Natural killer cell treated with Interleukin-12 subunit alpha and Interleukin-12 subunit beta and Interleukin-15 and Interleukin-18, amount 100 ng/mL, for 72 hours (primary cell): ENCODE measurements around the gene LYRM4. TPM values are rescaled to one million over a fixed set of nuclear protein-coding genes. Genes with fewer than 3 reads are reported as not detected.

Experiments used
- ATAC-seq, 2 donors: fragments of 150-1000 bp; cut with Tn5 transposase in 1 of 2; sonication (Bioruptor Pico), chemical (Tn5 transposase) in 1 of 2; 2 replicates each; pipeline ENCODE4 v1.10.0; 2021
- DNase-seq: peaks from one replicate; pipeline ENCODE4 v3.0.0; 2022; ENCODE audit warnings: low spot score
- H3K27ac Mint-ChIP-seq, 2 donors: 1 replicate in 1 of 2; 2 replicates in 1 of 2; pipeline ENCODE4 v1.8.0; 2022; ENCODE audit warnings: mixed read lengths in 2 of 2, mild to moderate bottlenecking in 1 of 2, moderate library complexity in 1 of 2
- H3K27me3 Mint-ChIP-seq, 2 donors: 1 replicate in 1 of 2; 2 replicates in 1 of 2; pipeline ENCODE4 v1.8.0; 2022; ENCODE audit warnings: mixed read lengths in 2 of 2
- H3K36me3 Mint-ChIP-seq: one replicate; pipeline ENCODE4 v1.8.0; 2022; ENCODE audit warnings: mixed read lengths
- H3K4me1 Mint-ChIP-seq, 2 donors: 1 replicate in 1 of 2; 2 replicates in 1 of 2; pipeline ENCODE4 v1.8.0; 2022; ENCODE audit warnings: low read depth in 2 of 2, mixed read lengths in 2 of 2, mild to moderate bottlenecking in 1 of 2
- H3K4me3 Mint-ChIP-seq: one replicate; pipeline ENCODE4 v1.8.0; 2022; ENCODE audit warnings: mixed read lengths
- H3K9me3 Mint-ChIP-seq: 2 replicates; pipeline ENCODE4 v1.8.0; 2022; ENCODE audit warnings: mixed read lengths
- total RNA-seq, 2 donors: library from RNA; stranded (reverse); gene quantifications; one replicate each; pipeline ENCODE4 v1.2.3, GENCODE V29; 2022

The LYRM4 gene
- total RNA-seq, 2 donors from 2014 or later = 27.7 to 43.0 TPM

DNA sequence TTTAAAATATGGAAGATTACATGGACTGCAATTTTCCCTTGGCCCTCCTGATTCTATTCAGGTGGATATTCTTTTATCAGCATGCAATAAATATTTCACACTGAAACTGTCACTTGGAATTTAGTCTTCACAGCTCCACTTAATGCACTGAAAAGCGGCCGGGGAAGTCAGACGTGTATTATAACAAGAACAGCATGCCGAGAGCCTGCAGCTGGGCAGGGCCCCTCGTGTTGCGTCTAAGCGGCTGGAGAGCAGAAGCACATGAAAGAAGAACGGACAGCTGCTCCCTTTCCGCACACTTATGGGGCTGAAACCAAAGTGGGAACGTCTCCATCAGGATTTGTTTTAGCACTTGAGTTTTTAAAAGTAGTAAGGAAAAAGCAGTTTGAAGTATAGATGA, 57.2 kb downstream of the LYRM4 start:
- peaks cover 5 to 16% of the 10 kb centered on the region in 2 donors for H3K4me1 Mint-ChIP-seq
- ATAC-seq (no peak), DNase-seq (no peak)
- no peaks in the 10 kb centered on the region for H3K9me3 Mint-ChIP-seq
- no peaks in the 10 kb centered on the region for H3K27me3 Mint-ChIP-seq
- H3K36me3 Mint-ChIP-seq = no peaks in the 10 kb centered on the region
- no peak overlapping the region for H3K4me3 Mint-ChIP-seq
- H3K27ac Mint-ChIP-seq = no peak overlapping the region

DNA sequence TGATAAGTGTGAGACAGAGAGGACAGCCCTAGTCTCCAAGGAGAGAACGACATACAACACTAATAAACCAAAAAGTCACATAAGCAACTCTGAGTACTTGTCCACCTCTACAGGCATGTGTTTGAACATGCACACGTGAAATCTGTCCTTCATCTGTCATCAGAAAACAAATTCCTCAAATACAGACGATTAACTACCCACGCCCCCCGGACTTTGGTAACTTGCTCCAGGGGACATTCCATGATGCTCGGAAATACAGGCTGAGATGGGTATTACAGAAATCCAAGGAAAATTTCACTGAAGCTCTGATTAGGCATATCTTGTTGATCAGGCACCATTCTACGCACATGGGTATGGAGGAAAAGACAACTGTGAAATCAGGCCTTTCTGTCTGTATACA, 57.8 kb downstream of the LYRM4 start:
- Mint-ChIP-seq H3K4me3 (no peak overlapping the region), H3K27me3 (no peaks in the 10 kb centered on the region), H3K9me3 (no peaks in the 10 kb centered on the region), H3K4me1 (peaks cover 5 to 16% of the 10 kb centered on the region in 2 donors), H3K27ac (no peak overlapping the region), H3K36me3 (no peaks in the 10 kb centered on the region)
- DNase-seq (no peak), ATAC-seq (no peak)

DNA sequence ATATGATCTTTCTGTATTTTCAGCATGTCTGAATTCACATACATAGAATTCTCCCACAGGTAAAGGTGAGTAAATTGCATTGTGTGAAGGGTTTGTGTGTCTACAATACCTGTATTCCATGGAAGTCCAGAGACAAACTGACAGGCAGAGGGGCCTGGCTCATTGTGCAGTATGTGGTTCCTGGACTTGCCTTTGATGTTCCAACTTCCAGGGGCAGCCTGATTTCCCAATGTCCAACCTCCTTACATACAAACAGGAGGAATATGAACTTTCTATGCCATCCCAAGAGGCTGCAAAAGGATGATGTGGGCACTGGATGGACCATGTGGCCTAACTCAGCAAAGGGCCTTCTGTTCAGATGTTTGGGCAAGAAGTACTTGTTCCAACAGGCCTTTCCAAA, 58.5 kb downstream of the LYRM4 start:
- no peak for ATAC-seq

DNA sequence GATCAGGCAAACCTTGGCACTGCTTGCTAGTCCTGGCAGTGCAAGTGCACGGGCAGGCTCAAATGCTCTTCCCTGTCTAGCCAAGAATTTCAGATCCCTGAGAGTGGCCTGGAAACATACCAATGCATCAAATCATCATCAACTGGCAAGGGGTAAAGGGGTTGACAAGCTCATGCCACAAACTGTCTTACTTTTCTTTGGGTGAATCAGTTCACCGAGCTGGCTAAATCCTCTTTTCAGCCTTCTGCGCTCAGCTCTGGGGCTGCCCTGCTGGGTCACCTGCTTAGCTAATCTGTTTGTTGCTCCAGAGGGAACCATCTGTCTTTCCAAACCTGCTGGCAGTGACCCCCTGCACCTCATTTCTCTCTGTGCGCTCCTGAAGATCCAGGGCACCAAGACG, 59.5 kb downstream of the LYRM4 start:
- H3K27ac Mint-ChIP-seq = no peak overlapping the region
- peaks cover 5 to 16% of the 10 kb centered on the region in 2 donors for H3K4me1 Mint-ChIP-seq
- H3K27me3 Mint-ChIP-seq = no peaks in the 10 kb centered on the region
- no peaks in the 10 kb centered on the region for H3K36me3 Mint-ChIP-seq
- DNase-seq (no peak), ATAC-seq (no peak)
- no peaks in the 10 kb centered on the region for H3K9me3 Mint-ChIP-seq
- no peak overlapping the region for H3K4me3 Mint-ChIP-seq

More for the DNA sequence above, 58.5 kb downstream of the LYRM4 start:
- Mint-ChIP-seq H3K4me3 (no peak overlapping the region), H3K4me1 (peaks cover 5 to 16% of the 10 kb centered on the region in 2 donors), H3K27me3 (no peaks in the 10 kb centered on the region), H3K36me3 (no peaks in the 10 kb centered on the region), H3K9me3 (no peaks in the 10 kb centered on the region), H3K27ac (no peak overlapping the region)
- no peak for DNase-seq

DNA sequence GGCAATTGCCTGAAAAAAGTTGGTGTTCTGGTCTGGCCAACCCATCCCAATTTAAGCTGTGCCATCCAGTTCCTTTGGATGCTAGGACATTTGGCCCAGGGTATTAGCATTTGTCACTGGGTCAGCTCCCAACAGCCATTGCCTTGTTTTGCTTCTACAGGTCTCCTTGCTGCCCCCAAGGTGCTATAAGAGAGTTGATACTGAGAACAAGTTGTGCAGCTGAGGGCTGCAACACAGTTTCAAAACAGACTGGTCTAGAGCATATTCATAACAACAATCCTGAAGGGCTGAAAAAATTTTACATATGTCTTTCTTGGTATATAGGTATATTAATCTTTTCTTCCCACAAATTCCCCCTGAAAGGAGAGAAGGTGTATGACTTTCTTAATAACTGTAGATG, 61.0 kb downstream of the LYRM4 start:
- DNase-seq (no peak), ATAC-seq (peak in 1 of 2 donors; percentile 54)
- Mint-ChIP-seq H3K9me3 (no peaks in the 10 kb centered on the region), H3K36me3 (no peaks in the 10 kb centered on the region), H3K4me3 (no peak overlapping the region), H3K27me3 (no peaks in the 10 kb centered on the region), H3K27ac (peak overlapping the region in 1 of 2 donors; percentile 64), H3K4me1 (peaks cover 8 to 16% of the 10 kb centered on the region in 2 donors)

DNA sequence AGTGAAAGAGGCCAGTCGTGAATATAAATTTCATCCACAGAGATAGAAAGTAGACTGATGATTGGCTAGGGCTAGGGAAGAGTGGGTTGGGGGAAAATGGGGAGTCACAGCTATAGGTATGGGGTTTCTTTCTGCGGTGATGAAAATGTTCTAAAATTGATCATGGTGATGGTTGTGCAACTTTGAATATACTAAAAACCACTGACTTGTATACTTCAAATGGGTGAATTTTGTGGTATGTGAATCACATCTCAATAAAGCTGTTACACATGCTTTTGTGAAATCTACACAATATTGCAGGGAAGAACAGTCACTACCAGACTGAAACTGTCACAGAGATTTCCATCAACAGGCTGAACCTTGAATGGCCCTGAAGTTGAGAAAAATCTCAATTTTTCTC, 61.5 kb downstream of the LYRM4 start:
- peak; percentile 77 to 91 for ATAC-seq
- peak overlapping the region; percentile 40 for H3K4me3 Mint-ChIP-seq
- no peaks in the 10 kb centered on the region for H3K27me3 Mint-ChIP-seq
- H3K4me1 Mint-ChIP-seq = peaks cover 8 to 16% of the 10 kb centered on the region in 2 donors
- no peak for DNase-seq
- peak overlapping the region in 1 of 2 donors; percentile 64 for H3K27ac Mint-ChIP-seq
- no peaks in the 10 kb centered on the region for H3K9me3 Mint-ChIP-seq
- no peaks in the 10 kb centered on the region for H3K36me3 Mint-ChIP-seq

DNA sequence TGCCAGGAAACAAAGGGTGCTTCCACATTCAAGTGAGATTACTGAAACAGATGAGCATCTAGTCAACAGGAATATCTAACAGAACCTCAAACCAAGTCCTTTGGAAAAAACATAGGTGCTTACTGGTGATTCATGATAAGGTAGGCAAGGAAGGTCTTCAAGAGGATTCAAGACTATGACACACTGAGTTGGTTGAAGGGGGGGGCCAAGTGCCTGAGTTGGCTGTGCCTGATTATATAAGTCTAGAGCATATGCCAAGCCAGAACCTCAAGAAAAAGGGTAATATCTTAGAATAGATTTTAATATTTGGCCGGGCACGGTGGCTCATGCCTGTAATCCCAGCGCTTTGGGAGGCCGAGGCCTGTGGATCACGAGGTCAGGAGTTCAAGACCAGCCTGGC, 63.7 kb downstream of the LYRM4 start:
- no peak overlapping the region for H3K27ac Mint-ChIP-seq
- H3K4me3 Mint-ChIP-seq = no peak overlapping the region
- H3K36me3 Mint-ChIP-seq = no peaks in the 10 kb centered on the region
- H3K9me3 Mint-ChIP-seq = no peaks in the 10 kb centered on the region
- DNase-seq (no peak), ATAC-seq (no peak)
- peaks cover 8 to 16% of the 10 kb centered on the region in 2 donors for H3K4me1 Mint-ChIP-seq
- H3K27me3 Mint-ChIP-seq = no peaks in the 10 kb centered on the region

DNA sequence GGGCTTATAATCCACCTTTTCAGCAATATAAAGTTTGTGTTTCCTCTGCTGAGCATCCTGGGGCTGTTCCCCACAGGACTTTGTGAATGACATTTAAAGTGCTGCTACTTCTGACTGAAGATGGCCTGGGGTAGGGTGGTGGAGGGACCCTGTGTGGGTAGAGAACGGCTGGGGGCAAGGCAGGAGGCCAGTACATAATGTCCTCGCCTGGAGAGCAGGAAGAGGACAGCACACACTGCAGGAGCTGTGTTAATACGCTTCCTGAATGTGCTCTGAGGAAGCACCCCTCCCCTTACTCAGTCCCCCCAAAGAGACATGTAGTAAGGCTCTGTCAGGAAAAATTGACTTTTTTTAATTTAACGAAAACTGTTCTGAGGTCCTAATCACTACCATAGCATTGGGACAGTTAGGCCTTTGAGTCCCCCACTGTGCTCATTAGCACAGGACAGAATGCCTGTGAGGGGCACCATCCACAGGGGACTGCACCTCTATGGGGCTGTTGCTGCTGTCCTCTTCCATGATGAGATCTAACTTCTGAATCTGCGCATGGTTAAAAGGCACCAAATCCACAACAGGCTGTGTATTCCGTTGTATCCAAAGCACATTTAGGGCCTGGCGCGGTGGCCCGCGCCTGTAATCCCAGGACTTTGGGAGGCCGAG, 68.5 kb downstream of the LYRM4 start:
- Mint-ChIP-seq H3K27ac (no peak overlapping the region), H3K27me3 (no peaks in the 10 kb centered on the region), H3K36me3 (no peaks in the 10 kb centered on the region), H3K9me3 (no peaks in the 10 kb centered on the region), H3K4me3 (no peak overlapping the region), H3K4me1 (peaks cover 0 to 3% of the 10 kb centered on the region in 2 donors)
- ATAC-seq (no peak), DNase-seq (no peak)

DNA sequence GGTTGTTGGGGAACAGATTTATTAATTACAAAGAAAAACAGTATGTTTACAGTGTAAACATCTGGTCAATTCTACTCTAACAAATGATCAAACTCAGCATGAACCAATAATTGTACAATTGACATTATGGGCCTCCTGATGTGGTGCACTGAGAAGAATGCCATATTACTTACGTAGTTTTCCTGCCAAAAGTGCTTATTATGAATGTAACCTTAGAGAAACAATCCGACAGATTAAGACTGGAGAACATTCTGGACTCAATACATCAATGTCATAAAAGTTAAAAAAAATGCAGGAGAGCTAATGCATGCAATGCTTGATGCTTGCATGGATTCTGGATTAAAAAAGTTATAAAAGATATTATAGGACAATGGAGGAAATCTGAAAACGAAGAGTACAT, 69.0 kb downstream of the LYRM4 start:
- no peaks in the 10 kb centered on the region for H3K36me3 Mint-ChIP-seq
- ATAC-seq = no peak

DNA sequence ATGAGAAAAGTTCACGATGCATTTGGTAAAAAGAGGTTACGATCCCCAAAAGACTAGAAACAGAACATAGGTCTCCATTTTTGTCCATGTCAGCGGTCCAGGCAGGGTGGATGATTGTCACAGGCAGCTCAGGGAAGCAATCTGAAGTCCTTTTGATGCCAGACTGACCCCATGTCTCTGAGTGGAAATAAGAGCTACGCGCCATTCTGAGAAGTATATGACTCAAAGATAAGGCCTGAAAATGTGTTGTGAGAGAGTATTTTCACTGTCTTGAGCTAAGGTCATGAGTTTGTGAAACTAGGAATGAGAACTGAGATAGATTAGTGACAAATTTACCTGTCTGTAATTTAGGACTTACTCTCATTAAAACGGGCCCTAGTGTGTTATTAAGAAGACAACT, 69.5 kb downstream of the LYRM4 start:
- H3K4me3 Mint-ChIP-seq = no peak overlapping the region
- peaks cover 0 to 3% of the 10 kb centered on the region in 2 donors for H3K4me1 Mint-ChIP-seq
- ATAC-seq (no peak), DNase-seq (no peak)
- H3K9me3 Mint-ChIP-seq = no peaks in the 10 kb centered on the region
- no peaks in the 10 kb centered on the region for H3K27me3 Mint-ChIP-seq
- no peaks in the 10 kb centered on the region for H3K36me3 Mint-ChIP-seq
- H3K27ac Mint-ChIP-seq = no peak overlapping the region

More for the DNA sequence above, 69.0 kb downstream of the LYRM4 start:
- Mint-ChIP-seq H3K27me3 (no peaks in the 10 kb centered on the region), H3K27ac (no peak overlapping the region), H3K9me3 (no peaks in the 10 kb centered on the region), H3K4me1 (peaks cover 0 to 3% of the 10 kb centered on the region in 2 donors), H3K4me3 (no peak overlapping the region)
- DNase-seq = no peak

DNA sequence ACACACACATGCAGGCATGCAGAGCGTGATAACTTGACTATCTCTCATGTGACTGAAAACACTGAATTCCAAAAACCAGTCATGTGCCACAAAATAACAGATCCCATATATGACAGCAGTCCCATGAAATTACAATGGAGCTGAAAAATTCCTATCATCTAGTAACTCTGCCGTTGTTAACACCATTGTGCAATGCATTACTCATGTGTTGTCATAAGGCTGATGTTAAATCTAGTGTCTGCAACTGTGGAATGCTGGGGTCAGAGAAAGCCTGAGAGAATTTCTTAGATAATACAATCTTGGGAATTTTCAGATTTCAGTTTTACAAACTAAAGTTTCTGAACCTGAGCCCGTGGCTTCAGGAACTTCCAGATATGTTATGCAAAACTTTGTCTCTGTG, 70.2 kb downstream of the LYRM4 start:
- no peaks in the 10 kb centered on the region for H3K4me1 Mint-ChIP-seq
- H3K9me3 Mint-ChIP-seq = no peaks in the 10 kb centered on the region
- H3K36me3 Mint-ChIP-seq = no peaks in the 10 kb centered on the region
- H3K27me3 Mint-ChIP-seq = no peaks in the 10 kb centered on the region
- no peak for DNase-seq
- H3K27ac Mint-ChIP-seq = no peak overlapping the region
- H3K4me3 Mint-ChIP-seq = no peak overlapping the region
- ATAC-seq = no peak

DNA sequence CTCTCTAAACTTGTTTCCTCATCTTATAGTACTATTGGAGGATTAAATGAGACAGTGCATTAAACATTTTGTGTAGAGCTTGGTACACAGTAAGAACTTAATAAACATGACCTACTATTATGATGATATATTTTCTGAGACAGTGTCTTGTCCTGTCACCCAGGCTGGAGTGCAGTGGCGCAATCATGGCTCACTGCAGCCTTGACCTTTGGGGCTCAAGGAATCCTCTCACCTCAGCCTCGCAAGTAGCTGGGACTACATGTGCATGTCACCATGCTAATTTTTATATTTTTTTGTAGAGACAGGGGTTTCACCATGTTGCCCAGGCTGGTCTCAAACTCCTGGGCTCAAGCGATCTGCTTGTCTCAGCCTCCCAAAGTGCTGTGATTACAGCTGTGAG, 72.1 kb downstream of the LYRM4 start:
- ATAC-seq (no peak), DNase-seq (no peak)
- H3K4me1 Mint-ChIP-seq = no peaks in the 10 kb centered on the region
- no peaks in the 10 kb centered on the region for H3K9me3 Mint-ChIP-seq
- H3K27me3 Mint-ChIP-seq = no peaks in the 10 kb centered on the region
- H3K27ac Mint-ChIP-seq = no peak overlapping the region
- no peaks in the 10 kb centered on the region for H3K36me3 Mint-ChIP-seq
- H3K4me3 Mint-ChIP-seq = no peak overlapping the region

DNA sequence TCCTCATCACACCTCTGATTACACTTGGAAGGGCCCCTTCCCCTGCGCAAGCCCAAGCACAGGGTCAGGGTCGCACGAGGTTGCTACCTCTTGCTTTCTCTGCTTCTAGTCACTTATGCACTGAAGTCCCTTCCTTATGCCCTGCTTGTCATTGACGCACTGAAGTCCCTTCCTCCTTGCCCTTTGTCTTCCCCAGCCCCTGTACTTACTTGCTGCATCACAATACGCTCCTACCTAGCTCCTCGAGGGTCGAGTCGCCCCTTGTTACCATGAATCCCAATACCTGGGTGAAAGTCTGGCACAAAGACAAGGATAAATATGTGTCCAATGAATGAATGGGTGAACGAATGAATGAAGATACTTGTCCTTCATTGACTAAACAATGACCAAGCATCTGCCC, 75.9 kb downstream of the LYRM4 start:
- Mint-ChIP-seq H3K36me3 (no peaks in the 10 kb centered on the region), H3K9me3 (no peaks in the 10 kb centered on the region), H3K27me3 (no peaks in the 10 kb centered on the region), H3K27ac (no peak overlapping the region), H3K4me3 (no peak overlapping the region), H3K4me1 (peaks cover 4 to 11% of the 10 kb centered on the region in 2 donors)
- DNase-seq (no peak), ATAC-seq (no peak)

DNA sequence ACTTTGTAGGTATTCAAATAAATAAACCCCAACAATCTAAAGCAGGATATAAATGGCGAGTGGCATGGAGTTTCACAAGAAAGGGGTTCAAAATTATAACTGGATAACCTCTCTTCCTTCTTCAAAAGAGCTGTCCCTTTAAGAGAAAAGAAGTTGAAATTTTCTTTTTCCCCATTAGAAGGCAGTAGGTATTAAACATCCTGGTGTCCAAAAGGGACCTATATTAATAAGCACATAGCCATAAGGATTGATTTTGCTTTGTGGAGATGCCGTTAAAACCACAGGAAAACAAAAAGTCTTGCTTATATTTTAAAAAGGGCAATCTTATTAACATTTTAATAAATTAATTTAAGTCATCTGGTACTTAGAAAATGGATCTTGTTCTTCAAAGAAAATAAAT, 76.5 kb downstream of the LYRM4 start:
- H3K4me3 Mint-ChIP-seq = no peak overlapping the region
- H3K27me3 Mint-ChIP-seq = no peaks in the 10 kb centered on the region
- ATAC-seq (no peak), DNase-seq (no peak)
- H3K27ac Mint-ChIP-seq = no peak overlapping the region
- H3K9me3 Mint-ChIP-seq = no peaks in the 10 kb centered on the region
- H3K4me1 Mint-ChIP-seq = peaks cover 8 to 11% of the 10 kb centered on the region in 2 donors
- H3K36me3 Mint-ChIP-seq = no peaks in the 10 kb centered on the region
